ENCODE measurements around the gene GIPC2.

DNA sequence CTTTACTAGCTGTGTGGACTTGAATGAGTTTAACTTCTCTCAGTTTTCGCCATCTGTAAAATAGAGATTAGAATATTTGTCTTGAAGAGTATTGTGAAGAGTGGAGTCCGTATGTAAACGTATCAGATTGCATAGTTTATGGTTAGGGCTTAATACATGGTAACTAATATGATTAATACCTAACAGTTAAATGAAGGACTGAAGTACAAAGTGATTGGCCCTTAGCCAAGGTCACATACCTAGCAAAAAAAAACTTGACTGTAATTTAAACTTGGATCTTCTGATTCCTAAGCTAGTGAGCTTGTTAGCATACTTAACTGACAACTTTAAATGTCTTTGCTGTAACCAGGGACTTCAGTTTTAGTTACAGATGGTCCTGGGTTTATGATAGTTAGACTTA lies 1.9 kb downstream of the GIPC2 start:
- TF ChIP-seq, protein P1, sequence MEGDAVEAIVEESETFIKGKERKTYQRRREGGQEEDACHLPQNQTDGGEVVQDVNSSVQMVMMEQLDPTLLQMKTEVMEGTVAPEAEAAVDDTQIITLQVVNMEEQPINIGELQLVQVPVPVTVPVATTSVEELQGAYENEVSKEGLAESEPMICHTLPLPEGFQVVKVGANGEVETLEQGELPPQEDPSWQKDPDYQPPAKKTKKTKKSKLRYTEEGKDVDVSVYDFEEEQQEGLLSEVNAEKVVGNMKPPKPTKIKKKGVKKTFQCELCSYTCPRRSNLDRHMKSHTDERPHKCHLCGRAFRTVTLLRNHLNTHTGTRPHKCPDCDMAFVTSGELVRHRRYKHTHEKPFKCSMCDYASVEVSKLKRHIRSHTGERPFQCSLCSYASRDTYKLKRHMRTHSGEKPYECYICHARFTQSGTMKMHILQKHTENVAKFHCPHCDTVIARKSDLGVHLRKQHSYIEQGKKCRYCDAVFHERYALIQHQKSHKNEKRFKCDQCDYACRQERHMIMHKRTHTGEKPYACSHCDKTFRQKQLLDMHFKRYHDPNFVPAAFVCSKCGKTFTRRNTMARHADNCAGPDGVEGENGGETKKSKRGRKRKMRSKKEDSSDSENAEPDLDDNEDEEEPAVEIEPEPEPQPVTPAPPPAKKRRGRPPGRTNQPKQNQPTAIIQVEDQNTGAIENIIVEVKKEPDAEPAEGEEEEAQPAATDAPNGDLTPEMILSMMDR (IDR thresholded peaks at IDR 0.05 in 2 of 3, conservative IDR thresholded peaks at IDR 0.05 in 1 of 3; ENCODE audit: control insufficient read depth in 2 of 3, extremely low read depth in 1 of 3, insufficient read depth in 1 of 3, low read depth in 3 of 3, low read length in 3 of 3) = no peak
- TF ChIP-seq LARP7 (IDR thresholded peaks at IDR 0.05) (no peak), RFX5 (IDR thresholded peaks at IDR 0.05; ENCODE audit: low read depth, low read length) (no peak), MYC (IDR thresholded peaks at IDR 0.05; ENCODE audit: insufficient read depth, insufficient read length, insufficient replicate concordance, low read length, severe bottlenecking) (no peak), ZBED1 (IDR thresholded peaks at IDR 0.05; ENCODE audit: borderline replicate concordance) (no peak), BHLHE40 (IDR thresholded peaks at IDR 0.05; ENCODE audit: borderline replicate concordance in 1 of 2, low read depth in 2 of 2, low read length in 1 of 2) (no peak), GABPA (IDR thresholded peaks at IDR 0.05; ENCODE audit: low read depth) (no peak), SP1 (IDR thresholded peaks at IDR 0.05; ENCODE audit: low read depth, low read length) (no peak), POLR2A (IDR thresholded peaks at IDR 0.05; ENCODE audit: low read depth, low read length) (no peak), HCFC1 (IDR thresholded peaks at IDR 0.05; ENCODE audit: low read length) (no peak)
- TF ChIP-seq, protein P2, sequence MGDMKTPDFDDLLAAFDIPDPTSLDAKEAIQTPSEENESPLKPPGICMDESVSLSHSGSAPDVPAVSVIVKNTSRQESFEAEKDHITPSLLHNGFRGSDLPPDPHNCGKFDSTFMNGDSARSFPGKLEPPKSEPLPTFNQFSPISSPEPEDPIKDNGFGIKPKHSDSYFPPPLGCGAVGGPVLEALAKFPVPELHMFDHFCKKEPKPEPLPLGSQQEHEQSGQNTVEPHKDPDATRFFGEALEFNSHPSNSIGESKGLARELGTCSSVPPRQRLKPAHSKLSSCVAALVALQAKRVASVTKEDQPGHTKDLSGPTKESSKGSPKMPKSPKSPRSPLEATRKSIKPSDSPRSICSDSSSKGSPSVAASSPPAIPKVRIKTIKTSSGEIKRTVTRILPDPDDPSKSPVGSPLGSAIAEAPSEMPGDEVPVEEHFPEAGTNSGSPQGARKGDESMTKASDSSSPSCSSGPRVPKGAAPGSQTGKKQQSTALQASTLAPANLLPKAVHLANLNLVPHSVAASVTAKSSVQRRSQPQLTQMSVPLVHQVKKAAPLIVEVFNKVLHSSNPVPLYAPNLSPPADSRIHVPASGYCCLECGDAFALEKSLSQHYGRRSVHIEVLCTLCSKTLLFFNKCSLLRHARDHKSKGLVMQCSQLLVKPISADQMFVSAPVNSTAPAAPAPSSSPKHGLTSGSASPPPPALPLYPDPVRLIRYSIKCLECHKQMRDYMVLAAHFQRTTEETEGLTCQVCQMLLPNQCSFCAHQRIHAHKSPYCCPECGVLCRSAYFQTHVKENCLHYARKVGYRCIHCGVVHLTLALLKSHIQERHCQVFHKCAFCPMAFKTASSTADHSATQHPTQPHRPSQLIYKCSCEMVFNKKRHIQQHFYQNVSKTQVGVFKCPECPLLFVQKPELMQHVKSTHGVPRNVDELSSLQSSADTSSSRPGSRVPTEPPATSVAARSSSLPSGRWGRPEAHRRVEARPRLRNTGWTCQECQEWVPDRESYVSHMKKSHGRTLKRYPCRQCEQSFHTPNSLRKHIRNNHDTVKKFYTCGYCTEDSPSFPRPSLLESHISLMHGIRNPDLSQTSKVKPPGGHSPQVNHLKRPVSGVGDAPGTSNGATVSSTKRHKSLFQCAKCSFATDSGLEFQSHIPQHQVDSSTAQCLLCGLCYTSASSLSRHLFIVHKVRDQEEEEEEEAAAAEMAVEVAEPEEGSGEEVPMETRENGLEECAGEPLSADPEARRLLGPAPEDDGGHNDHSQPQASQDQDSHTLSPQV (IDR thresholded peaks at IDR 0.05) = no peak
- TF ChIP-seq, protein P3, sequence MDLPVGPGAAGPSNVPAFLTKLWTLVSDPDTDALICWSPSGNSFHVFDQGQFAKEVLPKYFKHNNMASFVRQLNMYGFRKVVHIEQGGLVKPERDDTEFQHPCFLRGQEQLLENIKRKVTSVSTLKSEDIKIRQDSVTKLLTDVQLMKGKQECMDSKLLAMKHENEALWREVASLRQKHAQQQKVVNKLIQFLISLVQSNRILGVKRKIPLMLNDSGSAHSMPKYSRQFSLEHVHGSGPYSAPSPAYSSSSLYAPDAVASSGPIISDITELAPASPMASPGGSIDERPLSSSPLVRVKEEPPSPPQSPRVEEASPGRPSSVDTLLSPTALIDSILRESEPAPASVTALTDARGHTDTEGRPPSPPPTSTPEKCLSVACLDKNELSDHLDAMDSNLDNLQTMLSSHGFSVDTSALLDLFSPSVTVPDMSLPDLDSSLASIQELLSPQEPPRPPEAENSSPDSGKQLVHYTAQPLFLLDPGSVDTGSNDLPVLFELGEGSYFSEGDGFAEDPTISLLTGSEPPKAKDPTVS (IDR thresholded peaks at IDR 0.05; ENCODE audit: low read depth, low read length) = no peak
- TF ChIP-seq, protein P4, sequence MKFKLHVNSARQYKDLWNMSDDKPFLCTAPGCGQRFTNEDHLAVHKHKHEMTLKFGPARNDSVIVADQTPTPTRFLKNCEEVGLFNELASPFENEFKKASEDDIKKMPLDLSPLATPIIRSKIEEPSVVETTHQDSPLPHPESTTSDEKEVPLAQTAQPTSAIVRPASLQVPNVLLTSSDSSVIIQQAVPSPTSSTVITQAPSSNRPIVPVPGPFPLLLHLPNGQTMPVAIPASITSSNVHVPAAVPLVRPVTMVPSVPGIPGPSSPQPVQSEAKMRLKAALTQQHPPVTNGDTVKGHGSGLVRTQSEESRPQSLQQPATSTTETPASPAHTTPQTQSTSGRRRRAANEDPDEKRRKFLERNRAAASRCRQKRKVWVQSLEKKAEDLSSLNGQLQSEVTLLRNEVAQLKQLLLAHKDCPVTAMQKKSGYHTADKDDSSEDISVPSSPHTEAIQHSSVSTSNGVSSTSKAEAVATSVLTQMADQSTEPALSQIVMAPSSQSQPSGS (IDR thresholded peaks at IDR 0.05; ENCODE audit: low read length) = no peak

All from GM12878 (cell line).